HCT116 (cell line): ENCODE data around the gene DVL2. TPM values are rescaled to one million over a fixed set of nuclear protein-coding genes. Genes with fewer than 3 reads are reported as not detected.

Source experiments
- CEBPB ChIP-seq: IDR thresholded peaks from 2 replicates; pipeline ENCODE4 v1.6.1; 2012; ENCODE audit warnings: low read depth
- ELF1 ChIP-seq: IDR thresholded peaks from 2 replicates; pipeline ENCODE4 v1.6.1; 2012; ENCODE audit warnings: low read depth, borderline replicate concordance
- EZH2phosphoT487 ChIP-seq: fragments of 200-600 bp; IDR thresholded peaks from 2 replicates; pipeline ENCODE4 v1.6.1; 2018; ENCODE audit warnings: antibody characterized with exemption, borderline replicate concordance
- POLR2A ChIP-seq: IDR thresholded peaks from 2 replicates; pipeline ENCODE4 v1.7.0; 2011; ENCODE audit warnings: borderline replicate concordance; ENCODE audit not compliant: insufficient read depth, insufficient read length; ENCODE audit errors: extremely low read depth
- SP1 ChIP-seq: IDR thresholded peaks from 2 replicates; pipeline ENCODE4 v1.6.1; 2012; ENCODE audit warnings: low read depth
- SRF ChIP-seq: IDR thresholded peaks from 2 replicates; pipeline ENCODE4 v1.6.1; 2012; ENCODE audit warnings: low read depth
- total RNA-seq: library from RNA; stranded (reverse); gene quantifications from one replicate; pipeline ENCODE4 v1.2.1, GENCODE V29; 2021; ENCODE audit not compliant: unreplicated experiment
- TF ChIP-seq, protein P1 (sequence below): IDR thresholded peaks from 2 replicates; pipeline ENCODE4 v1.6.1; 2012; ENCODE audit warnings: low read depth
- TF ChIP-seq, protein P2 (sequence below): IDR thresholded peaks from 2 replicates; pipeline ENCODE4 v1.6.1; 2011; ENCODE audit warnings: mild to moderate bottlenecking, low read length, moderate library complexity; ENCODE audit not compliant: insufficient replicate concordance; ENCODE audit errors: extremely low read depth

The DVL2 gene
- total RNA-seq, 1 experiment from 2014 or later: 69.7 TPM

DNA sequence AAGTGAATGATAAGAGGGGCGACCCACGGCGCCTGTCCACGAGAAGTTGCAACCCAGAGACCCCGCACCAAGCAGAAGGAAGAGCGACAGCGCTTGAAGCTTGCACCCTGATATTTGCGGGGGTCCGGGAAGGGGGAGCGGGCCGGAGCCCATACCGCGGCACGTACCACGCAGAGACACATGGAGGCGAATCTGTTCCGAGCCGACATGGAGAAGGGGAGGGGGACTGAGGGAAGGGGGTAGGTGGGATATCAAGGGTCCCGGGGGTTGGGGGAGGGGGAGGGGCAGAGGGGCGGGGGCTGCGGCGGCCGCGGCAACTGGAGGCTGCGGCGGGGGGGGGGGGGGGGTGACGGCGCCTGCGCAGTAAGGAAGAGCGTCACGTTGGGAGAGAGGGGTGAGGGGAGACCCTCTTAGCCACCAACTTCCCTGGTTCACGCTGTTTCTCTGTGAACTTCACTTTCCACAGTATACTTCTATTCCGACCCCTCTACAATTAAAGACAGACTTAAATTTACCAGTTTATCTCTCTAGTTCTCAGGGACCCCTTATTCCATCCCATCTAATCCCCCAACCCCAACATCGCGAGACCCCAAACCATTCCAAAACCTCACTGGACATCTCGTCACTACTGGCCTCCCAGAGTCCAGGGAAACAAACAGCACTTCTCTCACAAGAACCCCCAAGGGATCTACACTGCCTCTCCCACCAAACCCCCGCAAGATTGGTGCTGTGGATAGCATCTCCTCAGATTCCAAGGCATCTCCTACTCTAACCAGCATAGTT lies 22.6 kb downstream of the DVL2 start (continued):
- TF ChIP-seq, protein P1, sequence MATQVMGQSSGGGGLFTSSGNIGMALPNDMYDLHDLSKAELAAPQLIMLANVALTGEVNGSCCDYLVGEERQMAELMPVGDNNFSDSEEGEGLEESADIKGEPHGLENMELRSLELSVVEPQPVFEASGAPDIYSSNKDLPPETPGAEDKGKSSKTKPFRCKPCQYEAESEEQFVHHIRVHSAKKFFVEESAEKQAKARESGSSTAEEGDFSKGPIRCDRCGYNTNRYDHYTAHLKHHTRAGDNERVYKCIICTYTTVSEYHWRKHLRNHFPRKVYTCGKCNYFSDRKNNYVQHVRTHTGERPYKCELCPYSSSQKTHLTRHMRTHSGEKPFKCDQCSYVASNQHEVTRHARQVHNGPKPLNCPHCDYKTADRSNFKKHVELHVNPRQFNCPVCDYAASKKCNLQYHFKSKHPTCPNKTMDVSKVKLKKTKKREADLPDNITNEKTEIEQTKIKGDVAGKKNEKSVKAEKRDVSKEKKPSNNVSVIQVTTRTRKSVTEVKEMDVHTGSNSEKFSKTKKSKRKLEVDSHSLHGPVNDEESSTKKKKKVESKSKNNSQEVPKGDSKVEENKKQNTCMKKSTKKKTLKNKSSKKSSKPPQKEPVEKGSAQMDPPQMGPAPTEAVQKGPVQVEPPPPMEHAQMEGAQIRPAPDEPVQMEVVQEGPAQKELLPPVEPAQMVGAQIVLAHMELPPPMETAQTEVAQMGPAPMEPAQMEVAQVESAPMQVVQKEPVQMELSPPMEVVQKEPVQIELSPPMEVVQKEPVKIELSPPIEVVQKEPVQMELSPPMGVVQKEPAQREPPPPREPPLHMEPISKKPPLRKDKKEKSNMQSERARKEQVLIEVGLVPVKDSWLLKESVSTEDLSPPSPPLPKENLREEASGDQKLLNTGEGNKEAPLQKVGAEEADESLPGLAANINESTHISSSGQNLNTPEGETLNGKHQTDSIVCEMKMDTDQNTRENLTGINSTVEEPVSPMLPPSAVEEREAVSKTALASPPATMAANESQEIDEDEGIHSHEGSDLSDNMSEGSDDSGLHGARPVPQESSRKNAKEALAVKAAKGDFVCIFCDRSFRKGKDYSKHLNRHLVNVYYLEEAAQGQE: no peak
- TF ChIP-seq CEBPB (no peak), SP1 (no peak), POLR2A (no peak), EZH2phosphoT487 (no peak), ELF1 (no peak), SRF (no peak)
- TF ChIP-seq, protein P2, sequence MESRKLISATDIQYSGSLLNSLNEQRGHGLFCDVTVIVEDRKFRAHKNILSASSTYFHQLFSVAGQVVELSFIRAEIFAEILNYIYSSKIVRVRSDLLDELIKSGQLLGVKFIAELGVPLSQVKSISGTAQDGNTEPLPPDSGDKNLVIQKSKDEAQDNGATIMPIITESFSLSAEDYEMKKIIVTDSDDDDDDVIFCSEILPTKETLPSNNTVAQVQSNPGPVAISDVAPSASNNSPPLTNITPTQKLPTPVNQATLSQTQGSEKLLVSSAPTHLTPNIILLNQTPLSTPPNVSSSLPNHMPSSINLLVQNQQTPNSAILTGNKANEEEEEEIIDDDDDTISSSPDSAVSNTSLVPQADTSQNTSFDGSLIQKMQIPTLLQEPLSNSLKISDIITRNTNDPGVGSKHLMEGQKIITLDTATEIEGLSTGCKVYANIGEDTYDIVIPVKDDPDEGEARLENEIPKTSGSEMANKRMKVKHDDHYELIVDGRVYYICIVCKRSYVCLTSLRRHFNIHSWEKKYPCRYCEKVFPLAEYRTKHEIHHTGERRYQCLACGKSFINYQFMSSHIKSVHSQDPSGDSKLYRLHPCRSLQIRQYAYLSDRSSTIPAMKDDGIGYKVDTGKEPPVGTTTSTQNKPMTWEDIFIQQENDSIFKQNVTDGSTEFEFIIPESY: no peak
